ENCODE data around the gene ALDH3A1.
A peak's percentile ranks its signal among the peaks of the same experiment; 100 is the strongest.

The ALDH3A1 gene

GRCh38 chr17:19757536-19758180 is 9.6 kb upstream of the ALDH3A1 start:
- Histone ChIP-seq H3K9me3 (ENCODE audit: control insufficient read depth, insufficient read depth, low read depth, low read length) (peaks cover 2% of the 10 kb centered on the region; the same call in 1 of the 2 replicates), H3K27ac (ENCODE audit: low read depth, low read length) (no peak overlapping the region), H3K36me3 (ENCODE audit: control insufficient read depth, insufficient read depth, low read length) (no peaks in the 10 kb centered on the region), H3K27me3 (ENCODE audit: control insufficient read depth, insufficient read depth, low read length) (no peaks in the 10 kb centered on the region), H3K4me1 (ENCODE audit: control insufficient read depth, insufficient read depth, low read length) (peaks cover 7% of the 10 kb centered on the region; the same call in 1 of the 2 replicates), H3K9ac (ENCODE audit: low read length) (no peak overlapping the region), H3K4me3 (ENCODE audit: low read depth, low read length) (no peak overlapping the region)

- H3K9me3 ChIP-seq (ENCODE audit: control insufficient read depth, insufficient read depth, low read depth, low read length): peaks cover 2% of the 10 kb centered on the region; the same call in 1 of the 2 replicates
- H3K36me3 ChIP-seq (ENCODE audit: control insufficient read depth, insufficient read depth, low read length): no peaks in the 10 kb centered on the region
- H3K27me3 ChIP-seq (ENCODE audit: control insufficient read depth, insufficient read depth, low read length): no peaks in the 10 kb centered on the region
- H3K4me3 ChIP-seq (ENCODE audit: low read depth, low read length): no peak overlapping the region
- H3K27ac ChIP-seq (ENCODE audit: low read depth, low read length): no peak overlapping the region
- H3K4me1 ChIP-seq (ENCODE audit: control insufficient read depth, insufficient read depth, low read length): peaks cover 8% of the 10 kb centered on the region; the same call in 1 of the 2 replicates
- no peak overlapping the region for H3K9ac ChIP-seq (ENCODE audit: low read length)
Measured at GRCh38 chr17:19756546-19756945, 8.4 kb upstream of the ALDH3A1 start.

- no peaks in the 10 kb centered on the region for H3K36me3 ChIP-seq (ENCODE audit: control insufficient read depth, insufficient read depth, low read length)
- no peak overlapping the region for H3K27ac ChIP-seq (ENCODE audit: low read depth, low read length)
- no peaks in the 10 kb centered on the region for H3K27me3 ChIP-seq (ENCODE audit: control insufficient read depth, insufficient read depth, low read length)
- H3K9me3 ChIP-seq (ENCODE audit: control insufficient read depth, insufficient read depth, low read depth, low read length): peaks cover 2% of the 10 kb centered on the region; the same call in 1 of the 2 replicates
- no peak overlapping the region for H3K4me3 ChIP-seq (ENCODE audit: low read depth, low read length)
- peaks cover 8% of the 10 kb centered on the region; the same call in 1 of the 2 replicates for H3K4me1 ChIP-seq (ENCODE audit: control insufficient read depth, insufficient read depth, low read length)
- H3K9ac ChIP-seq (ENCODE audit: low read length): no peak overlapping the region
Measured at GRCh38 chr17:19755821-19756510, 7.9 kb upstream of the ALDH3A1 start.

- H3K9ac ChIP-seq (ENCODE audit: low read length): no peak overlapping the region
- no peak overlapping the region for H3K27ac ChIP-seq (ENCODE audit: low read depth, low read length)
- H3K27me3 ChIP-seq (ENCODE audit: control insufficient read depth, insufficient read depth, low read length): no peaks in the 10 kb centered on the region
- no peak overlapping the region for H3K4me3 ChIP-seq (ENCODE audit: low read depth, low read length)
- no peaks in the 10 kb centered on the region for H3K36me3 ChIP-seq (ENCODE audit: control insufficient read depth, insufficient read depth, low read length)
- H3K9me3 ChIP-seq (ENCODE audit: control insufficient read depth, insufficient read depth, low read depth, low read length): peaks cover 2% of the 10 kb centered on the region; the same call in 1 of the 2 replicates
- H3K4me1 ChIP-seq (ENCODE audit: control insufficient read depth, insufficient read depth, low read length): peaks cover 8% of the 10 kb centered on the region; the same call in 1 of the 2 replicates
Measured at GRCh38 chr17:19755392-19755791, 7.3 kb upstream of the ALDH3A1 start.

- no peak overlapping the region for H3K27ac ChIP-seq (ENCODE audit: low read depth, low read length)
- no peak overlapping the region for H3K4me3 ChIP-seq (ENCODE audit: low read depth, low read length)
Measured at GRCh38 chr17:19753661-19754463, 5.8 kb upstream of the ALDH3A1 start.

GRCh38 chr17:19753051-19753509 is 5.0 kb upstream of the ALDH3A1 start:
- no peaks in the 10 kb centered on the region for H3K9me3 ChIP-seq (ENCODE audit: control insufficient read depth, insufficient read depth, low read depth, low read length)
- H3K9ac ChIP-seq (ENCODE audit: low read length): peak overlapping the region; percentile 34
- peaks cover 12% of the 10 kb centered on the region for H3K4me1 ChIP-seq (ENCODE audit: control insufficient read depth, insufficient read depth, low read length)
- H3K27ac ChIP-seq (ENCODE audit: low read depth, low read length): peak overlapping the region; percentile 55; the same call in 1 of the 2 replicates
- H3K4me3 ChIP-seq (ENCODE audit: low read depth, low read length): no peak overlapping the region
- H3K27me3 ChIP-seq (ENCODE audit: control insufficient read depth, insufficient read depth, low read length): no peaks in the 10 kb centered on the region
- H3K36me3 ChIP-seq (ENCODE audit: control insufficient read depth, insufficient read depth, low read length): no peaks in the 10 kb centered on the region

More at GRCh38 chr17:19753661-19754463, 5.8 kb upstream of the ALDH3A1 start:
- H3K36me3 ChIP-seq (ENCODE audit: control insufficient read depth, insufficient read depth, low read length): no peaks in the 10 kb centered on the region
- no peaks in the 10 kb centered on the region for H3K27me3 ChIP-seq (ENCODE audit: control insufficient read depth, insufficient read depth, low read length)
- H3K9ac ChIP-seq (ENCODE audit: low read length): no peak overlapping the region
- H3K9me3 ChIP-seq (ENCODE audit: control insufficient read depth, insufficient read depth, low read depth, low read length): peaks cover 2% of the 10 kb centered on the region; the same call in 1 of the 2 replicates
- peaks cover 8% of the 10 kb centered on the region; the same call in 1 of the 2 replicates for H3K4me1 ChIP-seq (ENCODE audit: control insufficient read depth, insufficient read depth, low read length)

- no peaks in the 10 kb centered on the region for H3K36me3 ChIP-seq (ENCODE audit: control insufficient read depth, insufficient read depth, low read length)
- peak overlapping the region; percentile 55; the same call in 1 of the 2 replicates for H3K27ac ChIP-seq (ENCODE audit: low read depth, low read length)
- peaks cover 16% of the 10 kb centered on the region for H3K4me1 ChIP-seq (ENCODE audit: control insufficient read depth, insufficient read depth, low read length)
- no peak overlapping the region for H3K4me3 ChIP-seq (ENCODE audit: low read depth, low read length)
- no peaks in the 10 kb centered on the region; the same call in 1 of the 2 replicates for H3K27me3 ChIP-seq (ENCODE audit: control insufficient read depth, insufficient read depth, low read length)
- peak overlapping the region; percentile 34 for H3K9ac ChIP-seq (ENCODE audit: low read length)
- H3K9me3 ChIP-seq (ENCODE audit: control insufficient read depth, insufficient read depth, low read depth, low read length): no peaks in the 10 kb centered on the region
Measured at GRCh38 chr17:19752216-19753050, 4.3 kb upstream of the ALDH3A1 start.

GRCh38 chr17:19750835-19751234 is 2.7 kb upstream of the ALDH3A1 start:
- Histone ChIP-seq H3K9me3 (ENCODE audit: control insufficient read depth, insufficient read depth, low read depth, low read length) (no peaks in the 10 kb centered on the region), H3K9ac (ENCODE audit: low read length) (no peak overlapping the region), H3K4me3 (ENCODE audit: low read depth, low read length) (no peak overlapping the region), H3K27me3 (ENCODE audit: control insufficient read depth, insufficient read depth, low read length) (peaks cover under 1% of the 10 kb centered on the region), H3K4me1 (ENCODE audit: control insufficient read depth, insufficient read depth, low read length) (peaks cover 16% of the 10 kb centered on the region), H3K27ac (ENCODE audit: low read depth, low read length) (no peak overlapping the region), H3K36me3 (ENCODE audit: control insufficient read depth, insufficient read depth, low read length) (no peaks in the 10 kb centered on the region)

GRCh38 chr17:19750020-19750572 is 2.0 kb upstream of the ALDH3A1 start:
- Histone ChIP-seq H3K9me3 (ENCODE audit: control insufficient read depth, insufficient read depth, low read depth, low read length) (no peaks in the 10 kb centered on the region), H3K27ac (ENCODE audit: low read depth, low read length) (no peak overlapping the region), H3K36me3 (ENCODE audit: control insufficient read depth, insufficient read depth, low read length) (no peaks in the 10 kb centered on the region), H3K9ac (ENCODE audit: low read length) (no peak overlapping the region), H3K4me1 (ENCODE audit: control insufficient read depth, insufficient read depth, low read length) (peaks cover 19% of the 10 kb centered on the region), H3K27me3 (ENCODE audit: control insufficient read depth, insufficient read depth, low read length) (peaks cover 5% of the 10 kb centered on the region), H3K4me3 (ENCODE audit: low read depth, low read length) (no peak overlapping the region)

GRCh38 chr17:19748807-19749193 is 702 bp upstream of the ALDH3A1 start:
- Histone ChIP-seq H3K4me3 (ENCODE audit: low read depth, low read length) (no peak overlapping the region), H3K27me3 (ENCODE audit: control insufficient read depth, insufficient read depth, low read length) (peaks cover 5% of the 10 kb centered on the region), H3K27ac (ENCODE audit: low read depth, low read length) (no peak overlapping the region), H3K9me3 (ENCODE audit: control insufficient read depth, insufficient read depth, low read depth, low read length) (no peaks in the 10 kb centered on the region), H3K9ac (ENCODE audit: low read length) (no peak overlapping the region), H3K36me3 (ENCODE audit: control insufficient read depth, insufficient read depth, low read length) (no peaks in the 10 kb centered on the region), H3K4me1 (ENCODE audit: control insufficient read depth, insufficient read depth, low read length) (peaks cover 21% of the 10 kb centered on the region)
